Endodermal cell (in vitro differentiated cells): ENCODE data around the gene PLPPR1. TPM values are rescaled to one million over a fixed set of nuclear protein-coding genes. Genes with fewer than 3 reads are reported as not detected.

Experiments
- DNase-seq: peaks from one replicate; pipeline ENCODE4 v3.0.0-alpha.2; 2017
- H3K27ac ChIP-seq: 2 replicates; pipeline ENCODE4 v1.5.1; 2013; ENCODE audit warnings: mild to moderate bottlenecking, low read depth, low read length, moderate library complexity
- H3K27me3 ChIP-seq: 2 replicates; pipeline ENCODE4 v1.6.1; 2013; ENCODE audit warnings: mild to moderate bottlenecking, low read length, moderate library complexity; ENCODE audit not compliant: insufficient read depth, control insufficient read depth, poor library complexity, severe bottlenecking
- H3K36me3 ChIP-seq: 2 replicates; pipeline ENCODE4 v1.7.0; 2013; ENCODE audit warnings: mild to moderate bottlenecking, low read length, moderate library complexity; ENCODE audit not compliant: control insufficient read depth, insufficient read depth
- H3K4me1 ChIP-seq: one replicate; pipeline ENCODE4 v1.7.0; 2013; ENCODE audit warnings: low read length; ENCODE audit not compliant: control insufficient read depth, insufficient read depth
- H3K4me3 ChIP-seq: 2 replicates; pipeline ENCODE4 v1.5.1; 2013; ENCODE audit warnings: mild to moderate bottlenecking, low read length, moderate library complexity
- H3K9ac ChIP-seq: 2 replicates; pipeline ENCODE4 v1.6.1; 2013; ENCODE audit warnings: mild to moderate bottlenecking, low read length, moderate library complexity; ENCODE audit not compliant: poor library complexity, severe bottlenecking; ENCODE audit errors: extremely low read depth
- H3K9me3 ChIP-seq: 2 replicates; pipeline ENCODE4 v1.6.1; 2013; ENCODE audit warnings: mild to moderate bottlenecking, low read length, moderate library complexity; ENCODE audit not compliant: control insufficient read depth
- H3K27ac Mint-ChIP-seq: 2 replicates; pipeline ENCODE4 v1.8.0; 2020; ENCODE audit warnings: mixed read lengths
- H3K27me3 Mint-ChIP-seq: 2 replicates; pipeline ENCODE4 v1.8.0; 2021; ENCODE audit warnings: mild to moderate bottlenecking, mixed read lengths; ENCODE audit not compliant: insufficient read depth
- H3K36me3 Mint-ChIP-seq: 2 replicates; pipeline ENCODE4 v1.8.0; 2020; ENCODE audit warnings: low read depth, mixed read lengths
- H3K4me1 Mint-ChIP-seq: 2 replicates; pipeline ENCODE4 v1.8.0; 2020; ENCODE audit warnings: mixed read lengths
- H3K4me3 Mint-ChIP-seq: 2 replicates; pipeline ENCODE4 v1.8.0; 2020; ENCODE audit warnings: mild to moderate bottlenecking, moderate library complexity, mixed read lengths
- H3K9me3 Mint-ChIP-seq: 2 replicates; pipeline ENCODE4 v1.8.0; 2020; ENCODE audit warnings: mild to moderate bottlenecking, mixed read lengths
- CTCF ChIP-seq: fragments of 200-600 bp; sonication (generic); conservative IDR thresholded peaks from 2 replicates; pipeline ENCODE4 v1.5.0; 2021; ENCODE audit warnings: antibody characterized with exemption, mild to moderate bottlenecking
- WGBS, 2 experiments: methylation state at CpG; one replicate each; pipeline versions ENCODE4 v1.1.5 to v1.1.7; 2013; ENCODE audit warnings: missing lambda C conversion rate in 2 of 2, mixed read lengths in 1 of 2; ENCODE audit not compliant: insufficient coverage in 1 of 2, insufficient read length in 1 of 2; 5-methylcytosine and 5-hydroxymethylcytosine counted together
- total RNA-seq, 2 donors: library from RNA; stranded (reverse); fragmentation: NEBNext Ultra II Directional in 1 of 2; extraction: Animal tissue kit (Norgen Biotek cat#: 25700) in 1 of 2; gene quantifications; 2 replicates in 1 of 2; 3 replicates in 1 of 2; pipeline ENCODE4 v1.2.1, GENCODE V29; 2021

PLPPR1 gene
- total RNA-seq, 2 donors from 2014 or later: 1.5 to 4.6 TPM

DNA sequence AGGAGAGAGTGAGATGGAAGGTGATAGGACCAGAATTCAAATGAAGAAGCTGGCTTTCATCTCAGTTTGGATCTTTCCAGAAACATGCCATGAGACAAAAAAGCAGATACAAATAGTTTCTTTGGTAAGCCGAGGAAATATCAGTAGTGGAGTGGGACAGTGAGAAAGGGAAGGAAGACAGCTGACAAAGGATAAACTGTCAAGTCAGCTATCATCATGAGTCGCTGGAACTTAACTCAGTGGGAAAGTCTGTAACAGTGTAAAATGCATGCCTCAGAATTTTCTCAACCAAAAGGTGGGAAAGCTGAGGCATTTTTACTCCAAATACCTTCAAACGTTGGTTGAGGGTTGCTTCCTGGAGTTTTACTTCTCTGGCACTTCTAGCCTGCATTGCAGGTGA, 129.8 kb downstream of the PLPPR1 start:
- Histone ChIP-seq H3K27me3 (no peaks in the 10 kb centered on the region), H3K36me3 (no peaks in the 10 kb centered on the region), H3K9me3 (no peaks in the 10 kb centered on the region), H3K4me3 (no peak overlapping the region), H3K9ac (no peak overlapping the region), H3K27ac (no peak overlapping the region), H3K4me1 (no peaks in the 10 kb centered on the region)
- no peak overlapping the region for H3K27ac Mint-ChIP-seq
- H3K9me3 Mint-ChIP-seq: peaks cover 1% of the 10 kb centered on the region
- no peaks in the 10 kb centered on the region for H3K36me3 Mint-ChIP-seq
- TF ChIP-seq CTCF: no peak
- DNase-seq: no peak
- no peaks in the 10 kb centered on the region for H3K27me3 Mint-ChIP-seq
- H3K4me1 Mint-ChIP-seq: peaks cover 3% of the 10 kb centered on the region
- no peak overlapping the region for H3K4me3 Mint-ChIP-seq
- 83 to 86% methylated on average over 3 of the region's 3 CpGs for WGBS, 2 experiments

- no peaks in the 10 kb centered on the region for H3K27me3 Mint-ChIP-seq
- no peaks in the 10 kb centered on the region for H3K9me3 Mint-ChIP-seq
- 83% methylated on average over 1 of the region's 1 CpG; no CpG with 5 or more reads in 1 of the 2 experiments for WGBS, 2 experiments
- H3K27me3 ChIP-seq: no peaks in the 10 kb centered on the region
- H3K27ac ChIP-seq: no peak overlapping the region
- no peak overlapping the region for H3K4me3 Mint-ChIP-seq
- TF ChIP-seq CTCF: no peak
- H3K36me3 Mint-ChIP-seq: no peaks in the 10 kb centered on the region
- H3K36me3 ChIP-seq: no peaks in the 10 kb centered on the region
- peaks cover 10% of the 10 kb centered on the region for H3K4me1 Mint-ChIP-seq
- no peak for DNase-seq
- no peak overlapping the region for H3K9ac ChIP-seq
- H3K27ac Mint-ChIP-seq: no peak overlapping the region
- no peaks in the 10 kb centered on the region for H3K4me1 ChIP-seq
- H3K4me3 ChIP-seq: no peak overlapping the region
- no peaks in the 10 kb centered on the region for H3K9me3 ChIP-seq
These were observed 133.7 kb downstream of the PLPPR1 start for GRCh38 chr9:101162231-101162630.

DNA sequence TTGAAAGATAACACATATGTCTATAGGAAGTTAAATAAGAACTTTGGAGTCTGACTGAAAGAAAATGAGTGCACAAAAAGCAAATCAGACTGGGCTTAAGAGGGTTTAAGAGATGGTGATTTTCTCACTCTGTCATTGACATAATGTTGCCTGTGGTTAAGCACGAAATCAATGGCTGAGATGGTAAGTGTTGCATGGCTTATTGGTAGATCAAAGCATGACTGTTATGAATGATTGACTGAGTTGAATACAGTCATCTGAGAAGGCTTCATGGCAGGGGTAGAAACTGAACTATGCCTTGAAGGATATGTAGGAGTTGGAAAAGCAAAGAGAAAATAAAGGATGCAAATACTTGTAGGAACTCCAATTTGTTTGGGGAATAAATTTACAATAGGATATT, 136.6 kb downstream of the PLPPR1 start:
- TF ChIP-seq CTCF: no peak
- Histone ChIP-seq H3K9ac (no peak overlapping the region), H3K4me3 (no peak overlapping the region), H3K9me3 (no peaks in the 10 kb centered on the region), H3K36me3 (no peaks in the 10 kb centered on the region), H3K27me3 (no peaks in the 10 kb centered on the region), H3K27ac (no peak overlapping the region), H3K4me1 (no peaks in the 10 kb centered on the region)
- H3K4me3 Mint-ChIP-seq: no peak overlapping the region
- peaks cover 12% of the 10 kb centered on the region for H3K4me1 Mint-ChIP-seq
- peaks cover under 1% of the 10 kb centered on the region for H3K9me3 Mint-ChIP-seq
- no peak for DNase-seq
- WGBS, 2 experiments: 85 to 100% methylated on average over 1 of the region's 1 CpG
- H3K36me3 Mint-ChIP-seq: no peaks in the 10 kb centered on the region
- H3K27ac Mint-ChIP-seq: no peak overlapping the region
- H3K27me3 Mint-ChIP-seq: no peaks in the 10 kb centered on the region
